Breast epithelium (tissue), 3 donors: ENCODE data around the gene CBL.

Experiments used
- CTCF ChIP-seq, 3 donors: fragments of 450-650 bp; IDR thresholded peaks; one replicate each; pipeline ENCODE4 v1.5.1; 2016 to 2017; ENCODE audit warnings: antibody characterized with exemption in 3 of 3, mild to moderate bottlenecking in 3 of 3, moderate library complexity in 3 of 3
- POLR2A ChIP-seq: fragments of 450-650 bp; IDR thresholded peaks from one replicate; pipeline ENCODE4 v1.6.1; 2016; ENCODE audit warnings: antibody characterized with exemption, mild to moderate bottlenecking, moderate library complexity
- POLR2AphosphoS5 ChIP-seq, 3 donors: sonication (generic); formaldehyde crosslinking; IDR thresholded peaks; one replicate each; pipeline ENCODE4 v1.6.1; 2017; ENCODE audit warnings: antibody characterized with exemption in 3 of 3

GRCh38 chr11:119357074-119357473 is 150.9 kb downstream of the CBL start:
- TF ChIP-seq CTCF (IDR thresholded peaks at IDR 0.05) (no peak), POLR2AphosphoS5 (IDR thresholded peaks at IDR 0.05) (no peak), POLR2A (no peak)
